Esophagus squamous epithelium (tissue), 5 donors: Measurements from ENCODE around the gene ITM2C. TPM values are rescaled to one million over a fixed set of nuclear protein-coding genes. Genes with fewer than 3 reads are reported as not detected.

Source experiments
- DNase-seq: peaks from one replicate; lab custom pipeline; 2025; lab: John Stamatoyannopoulos, UW
- H3K27ac ChIP-seq, 4 donors: fragments of 200-600 bp; sonication (generic); one replicate each; pipeline ENCODE4 v1.5.1; 2016 to 2019; ENCODE audit warnings: mild to moderate bottlenecking in 1 of 4
- H3K27me3 ChIP-seq, 4 donors: fragments of 200-600 bp; sonication (generic); 1 replicate in 3 of 4; 2 replicates in 1 of 4; pipeline versions ENCODE4 v1.5.1 to v1.6.0; 2017 to 2021; ENCODE audit warnings: antibody characterized with exemption in 1 of 4
- H3K36me3 ChIP-seq, 3 donors: fragments of 200-600 bp; sonication (generic); one replicate each; pipeline ENCODE4 v1.5.1; 2016 to 2019
- H3K4me1 ChIP-seq, 3 donors: fragments of 200-600 bp; sonication (generic); one replicate each; pipeline ENCODE4 v1.5.1; 2017 to 2019
- H3K4me3 ChIP-seq, 4 donors: fragments of 200-600 bp; sonication (generic); 1 replicate in 3 of 4; 2 replicates in 1 of 4; pipeline ENCODE4 v1.5.1; 2016 to 2019; ENCODE audit warnings: mild to moderate bottlenecking in 2 of 4, moderate library complexity in 1 of 4
- H3K9me3 ChIP-seq, 3 donors: fragments of 200-600 bp; sonication (generic); one replicate each; pipeline ENCODE4 v1.5.1; 2016 to 2019
- POLR2A ChIP-seq, 4 donors: fragments of 450-650 bp; IDR thresholded peaks; one replicate each; pipeline ENCODE4 v1.6.1; 2017; ENCODE audit warnings: antibody characterized with exemption in 4 of 4, mild to moderate bottlenecking in 4 of 4, moderate library complexity in 3 of 4
- WGBS, 2 donors: methylation state at CpG; one replicate each; pipeline ENCODE4 v1.1.5; 2018; 5-methylcytosine and 5-hydroxymethylcytosine counted together
- intact Hi-C: fragments of 100-400 bp; cut with DNase I; formaldehyde crosslinking; loops from one replicate; pipeline ENCODE4 v1.15.0; 2022
- total RNA-seq, 4 donors: library from RNA; depleted of rRNA; stranded (reverse); fragments of >200 nt; gene quantifications; one replicate each; pipeline ENCODE4 v1.1.0, GENCODE V29; 2016
- TF ChIP-seq, protein P1 (sequence below), 6 experiments: fragments of 450-650 bp in 4 of 6; fragments of 200-600 bp in 2 of 6; sonication (generic) in 2 of 6; IDR thresholded peaks; one replicate each; pipeline ENCODE4 v1.5.1; 2016 to 2019; ENCODE audit warnings: antibody characterized with exemption in 6 of 6, mild to moderate bottlenecking in 4 of 6, moderate library complexity in 4 of 6
- donor health status: DM: yes; HTN: yes; CAD: no.

The ITM2C gene
- total RNA-seq, 4 donors from 2014 or later, result 3.8 to 31.9 (median 10.3) TPM

DNA sequence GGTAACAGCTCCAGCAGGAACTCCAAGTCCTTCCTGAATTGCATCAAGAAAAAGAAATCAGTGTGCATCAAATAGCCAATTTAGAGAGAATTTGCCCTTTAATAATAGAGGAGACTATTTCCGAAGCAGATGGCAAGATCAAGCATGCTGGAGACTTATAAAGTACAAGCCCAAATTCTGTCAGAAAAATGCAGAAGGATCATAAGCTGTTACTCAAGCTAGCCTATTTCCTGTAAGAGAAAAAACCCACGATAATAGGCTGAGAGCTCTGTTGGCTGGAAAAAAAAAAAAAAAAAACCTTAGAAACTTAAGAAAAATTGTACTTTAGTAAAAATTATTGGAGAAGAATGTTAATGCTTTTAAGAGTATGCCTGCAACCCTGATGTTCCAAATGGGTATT is 24.4 kb upstream of the ITM2C start:
- Histone ChIP-seq H3K4me3 (no peak overlapping the region), H3K27me3 (peaks cover 0 to 13% (median 0%) of the 10 kb centered on the region in 4 donors), H3K36me3 (no peaks in the 10 kb centered on the region), H3K4me1 (no peaks in the 10 kb centered on the region), H3K27ac (no peak overlapping the region), H3K9me3 (peaks cover 0 to 14% (median 5%) of the 10 kb centered on the region in 3 donors)
- WGBS, 2 donors, result 16 to 19% methylated on average over 2 of the region's 2 CpGs
- intact Hi-C loops, result no loop called here
- DNase-seq, result no peak
- TF ChIP-seq, protein P1, sequence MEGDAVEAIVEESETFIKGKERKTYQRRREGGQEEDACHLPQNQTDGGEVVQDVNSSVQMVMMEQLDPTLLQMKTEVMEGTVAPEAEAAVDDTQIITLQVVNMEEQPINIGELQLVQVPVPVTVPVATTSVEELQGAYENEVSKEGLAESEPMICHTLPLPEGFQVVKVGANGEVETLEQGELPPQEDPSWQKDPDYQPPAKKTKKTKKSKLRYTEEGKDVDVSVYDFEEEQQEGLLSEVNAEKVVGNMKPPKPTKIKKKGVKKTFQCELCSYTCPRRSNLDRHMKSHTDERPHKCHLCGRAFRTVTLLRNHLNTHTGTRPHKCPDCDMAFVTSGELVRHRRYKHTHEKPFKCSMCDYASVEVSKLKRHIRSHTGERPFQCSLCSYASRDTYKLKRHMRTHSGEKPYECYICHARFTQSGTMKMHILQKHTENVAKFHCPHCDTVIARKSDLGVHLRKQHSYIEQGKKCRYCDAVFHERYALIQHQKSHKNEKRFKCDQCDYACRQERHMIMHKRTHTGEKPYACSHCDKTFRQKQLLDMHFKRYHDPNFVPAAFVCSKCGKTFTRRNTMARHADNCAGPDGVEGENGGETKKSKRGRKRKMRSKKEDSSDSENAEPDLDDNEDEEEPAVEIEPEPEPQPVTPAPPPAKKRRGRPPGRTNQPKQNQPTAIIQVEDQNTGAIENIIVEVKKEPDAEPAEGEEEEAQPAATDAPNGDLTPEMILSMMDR (IDR thresholded peaks at IDR 0.05), result no peak
- TF ChIP-seq POLR2A (IDR thresholded peaks at IDR 0.05), result no peak

DNA sequence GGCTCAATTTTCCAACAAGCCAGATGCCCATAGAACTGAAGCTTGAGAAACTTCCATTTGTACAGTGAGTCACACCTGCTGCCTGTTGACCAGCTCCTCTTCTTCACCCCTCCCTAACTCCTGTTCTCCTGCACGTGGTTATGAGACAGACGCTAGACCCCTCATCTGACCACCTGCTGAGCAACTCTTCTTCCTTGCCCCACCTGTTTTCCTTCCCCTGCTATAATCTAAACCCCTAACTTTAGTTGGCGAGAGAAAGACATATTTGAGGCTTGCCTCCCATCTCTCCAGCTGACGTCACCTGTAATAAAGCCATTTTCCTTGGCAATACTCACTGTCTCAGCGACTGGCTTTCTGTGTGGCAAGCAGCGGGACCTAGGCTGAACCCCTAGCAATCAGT is 22.3 kb upstream of the ITM2C start:
- H3K9me3 ChIP-seq, result peaks cover 0 to 14% (median 5%) of the 10 kb centered on the region in 3 donors
- peaks cover 0 to under 1% (median 0%) of the 10 kb centered on the region in 3 donors for H3K4me1 ChIP-seq
- TF ChIP-seq, protein P1 (IDR thresholded peaks at IDR 0.05), result no peak
- TF ChIP-seq POLR2A (IDR thresholded peaks at IDR 0.05), result no peak
- H3K27ac ChIP-seq, result no peak overlapping the region
- DNase-seq, result no peak
- H3K4me3 ChIP-seq, result no peak overlapping the region
- intact Hi-C loops, result no loop called here
- peaks cover 0 to 13% (median 0%) of the 10 kb centered on the region in 4 donors for H3K27me3 ChIP-seq
- WGBS, 2 donors, result 60 to 61% methylated on average over 3 to 4 of the region's 6 CpGs
- H3K36me3 ChIP-seq, result no peaks in the 10 kb centered on the region

DNA sequence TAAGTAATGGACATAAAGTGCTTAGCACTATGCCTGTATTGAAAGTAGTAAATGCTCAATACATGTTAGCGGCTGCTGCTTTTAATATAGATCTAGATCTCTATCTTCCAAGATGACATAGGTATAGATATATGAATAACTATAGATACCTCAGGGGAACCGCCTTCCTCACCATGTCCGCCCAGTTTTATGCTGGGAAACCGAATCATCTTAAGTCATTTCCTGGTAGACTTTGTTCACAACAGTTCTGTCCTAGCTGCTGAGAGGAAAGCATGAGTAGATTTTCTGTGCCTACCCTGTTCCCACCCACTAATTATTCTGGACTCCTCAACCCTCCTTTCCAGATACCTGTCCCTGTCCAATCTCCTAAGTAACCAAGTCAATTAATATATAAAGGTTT is 21.6 kb upstream of the ITM2C start:
- WGBS, 2 donors, result 72 to 83% methylated on average over 4 of the region's 4 CpGs
- peaks cover 0 to 9% (median 5%) of the 10 kb centered on the region in 3 donors for H3K9me3 ChIP-seq
- no peak overlapping the region for H3K4me3 ChIP-seq
- peaks cover 0 to 7% (median 0%) of the 10 kb centered on the region in 3 donors for H3K4me1 ChIP-seq
- peaks cover 0 to 13% (median 0%) of the 10 kb centered on the region in 4 donors for H3K27me3 ChIP-seq
- intact Hi-C loops, result no loop called here
- H3K27ac ChIP-seq, result no peak overlapping the region
- no peak for DNase-seq
- no peak for TF ChIP-seq POLR2A (IDR thresholded peaks at IDR 0.05)
- TF ChIP-seq, protein P1 (IDR thresholded peaks at IDR 0.05), result no peak
- no peaks in the 10 kb centered on the region for H3K36me3 ChIP-seq

DNA sequence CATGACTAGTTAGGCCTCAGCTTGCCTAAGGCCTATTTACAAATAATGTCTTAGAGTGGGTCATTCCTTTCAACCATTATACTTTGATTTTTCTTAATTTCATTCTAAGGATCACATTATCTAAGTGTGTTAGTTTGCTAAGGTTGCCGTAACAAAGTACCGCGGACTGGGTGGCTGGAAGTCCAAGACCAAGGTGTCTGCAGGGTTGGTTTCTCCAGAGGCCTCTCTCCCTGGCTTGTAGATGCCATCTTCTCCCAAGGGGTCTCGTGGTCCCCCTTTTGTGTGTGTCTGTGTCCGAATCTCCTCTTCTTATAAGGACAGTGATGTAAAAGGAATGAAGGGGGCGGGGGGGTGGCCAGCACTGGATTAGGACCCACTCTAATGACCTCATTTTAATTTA is 18.4 kb upstream of the ITM2C start:
- Histone ChIP-seq H3K27me3 (peaks cover 0 to 35% (median 0%) of the 10 kb centered on the region in 4 donors), H3K4me1 (peaks cover 0 to 8% (median 0%) of the 10 kb centered on the region in 3 donors), H3K27ac (no peak overlapping the region), H3K36me3 (no peaks in the 10 kb centered on the region), H3K9me3 (no peaks in the 10 kb centered on the region), H3K4me3 (no peak overlapping the region)
- no peak for DNase-seq
- WGBS, 2 donors, result 89 to 91% methylated on average over 6 of the region's 6 CpGs
- intact Hi-C loops, result no loop called here
- TF ChIP-seq, protein P1 (IDR thresholded peaks at IDR 0.05), result no peak
- no peak for TF ChIP-seq POLR2A (IDR thresholded peaks at IDR 0.05)

DNA sequence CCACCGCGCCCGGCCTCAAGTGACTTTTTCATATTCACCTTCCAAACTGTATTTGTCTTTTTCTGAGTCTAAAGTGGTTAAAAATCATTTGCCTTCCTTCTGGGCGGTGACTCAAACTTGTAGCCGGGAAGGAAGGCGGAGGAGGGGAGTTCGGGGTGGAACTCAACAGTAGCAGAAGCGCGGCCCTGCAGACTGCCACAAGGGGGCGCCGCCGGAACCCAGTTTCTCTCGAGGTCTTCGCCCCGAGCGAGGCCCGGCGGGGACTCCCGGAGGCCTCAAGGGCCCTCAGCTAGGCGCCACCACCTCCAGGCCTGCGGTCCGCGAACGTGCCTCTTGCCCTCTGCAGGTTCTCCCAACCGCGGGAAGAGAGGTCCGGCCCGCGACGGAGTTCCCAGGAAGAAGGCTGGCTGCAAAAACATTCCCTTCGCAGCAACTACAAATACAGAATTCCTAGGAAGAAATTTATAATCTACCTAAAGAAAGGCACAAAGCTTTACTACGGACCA is 16.8 kb upstream of the ITM2C start:
- intact Hi-C loops, result no loop called here
- no peak for DNase-seq
- Histone ChIP-seq H3K4me3 (peak overlapping the region in 1 of 4 donors; percentile 43), H3K27me3 (peaks cover 0 to 36% (median 0%) of the 10 kb centered on the region in 4 donors), H3K9me3 (no peaks in the 10 kb centered on the region), H3K4me1 (peaks cover 0 to 8% (median 0%) of the 10 kb centered on the region in 3 donors), H3K36me3 (no peaks in the 10 kb centered on the region), H3K27ac (no peak overlapping the region)
- TF ChIP-seq POLR2A (IDR thresholded peaks at IDR 0.05), result no peak
- TF ChIP-seq, protein P1 (IDR thresholded peaks at IDR 0.05), result peak; percentile 75 to 92 (median 88)
- 8 to 29% methylated on average over 4 to 16 of the region's 32 CpGs for WGBS, 2 donors
